Germinal center (tissue), 1 donor: ENCODE data around the gene ABCA12.

Source experiments
- DNase-seq: peaks from one replicate; pipeline ENCODE4 v3.0.0; 2012; ENCODE audit warnings: mixed read lengths, low spot score

The ABCA12 gene

DNA sequence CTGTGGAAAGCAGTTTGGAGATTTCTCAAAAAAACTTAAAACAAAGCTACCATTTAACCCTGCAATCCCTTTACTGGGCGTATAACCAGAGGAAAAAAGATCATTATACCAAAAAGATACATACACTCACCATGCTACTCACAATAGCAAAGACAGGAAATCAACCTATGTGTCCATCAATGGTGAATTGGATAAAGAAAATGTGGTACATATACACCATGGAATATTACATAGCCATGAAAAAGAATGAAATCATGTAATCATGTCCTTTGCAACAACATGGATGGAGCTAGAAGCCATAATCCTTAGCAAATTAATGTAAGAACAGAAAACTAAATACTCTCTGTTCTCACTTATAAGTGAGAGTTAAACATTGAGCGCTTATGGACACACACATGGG lies 18.6 kb downstream of the ABCA12 start:
- no peak for DNase-seq

DNA sequence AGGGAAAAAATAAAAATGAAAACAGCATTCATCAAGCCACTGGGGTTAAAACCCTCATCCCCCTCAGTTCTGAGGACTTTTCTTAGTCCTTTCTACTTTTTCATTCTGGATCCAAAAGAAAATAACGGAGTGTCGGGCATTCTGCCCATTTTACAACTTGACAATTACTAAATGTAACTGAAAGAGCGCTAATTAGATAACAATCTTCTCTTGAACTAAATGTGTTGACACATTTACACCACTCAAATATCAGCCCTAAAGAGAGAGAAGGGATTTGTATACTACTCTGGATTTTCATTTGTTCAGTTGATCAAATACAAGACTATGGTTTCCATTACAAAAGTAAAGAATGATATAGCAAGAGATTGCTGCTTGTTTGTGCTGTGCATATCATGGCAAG lies 27.5 kb downstream of the ABCA12 start:
- DNase-seq, result no peak

GRCh38 chr2:215107216-215108056 lies 31.0 kb downstream of the ABCA12 start:
- no peak for DNase-seq

- no peak for DNase-seq
Observed at GRCh38 chr2:215105607-215106354, 32.6 kb downstream of the ABCA12 start.

DNA sequence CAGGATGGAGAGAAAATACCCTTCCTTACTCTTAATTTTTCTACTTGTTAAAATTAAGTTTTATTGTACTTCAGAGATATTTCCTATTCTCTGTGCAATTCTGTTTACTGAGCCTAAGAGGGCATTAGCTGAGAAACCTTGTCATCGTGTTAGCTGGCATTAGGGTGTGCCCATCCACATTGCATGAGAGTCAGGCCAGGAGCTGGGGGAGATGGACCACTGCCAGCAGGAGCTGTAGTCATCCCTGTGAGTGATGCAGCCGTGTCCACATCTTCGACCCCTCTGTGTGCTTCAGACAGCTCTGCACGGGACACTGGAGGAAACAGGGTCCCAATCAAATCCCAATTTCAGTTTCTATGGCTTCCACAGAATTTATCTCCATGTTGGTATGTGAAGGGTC lies 34.2 kb downstream of the ABCA12 start:
- DNase-seq, result no peak

DNA sequence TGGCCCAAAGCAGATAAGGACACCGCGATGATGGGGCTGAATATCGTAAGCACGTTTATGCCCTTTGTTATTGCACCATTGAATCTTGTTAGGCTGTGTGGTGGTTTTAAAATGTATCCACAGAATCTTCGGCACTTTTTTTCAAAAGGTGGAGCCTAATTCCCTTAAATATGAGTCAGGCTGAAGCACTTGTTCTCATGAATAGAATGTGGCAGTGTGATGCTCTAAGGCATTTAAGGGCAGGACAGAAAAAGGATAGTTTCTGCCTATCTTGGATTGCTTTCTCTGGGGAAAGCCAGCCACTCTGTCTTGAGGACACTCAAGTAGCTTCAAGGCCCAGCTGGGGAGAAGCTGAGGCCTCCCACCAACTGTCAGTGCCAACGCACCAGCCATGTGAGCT lies 39.6 kb downstream of the ABCA12 start:
- no peak for DNase-seq

GRCh38 chr2:215084080-215084479 lies 54.3 kb downstream of the ABCA12 start:
- no peak for DNase-seq

GRCh38 chr2:215083146-215083545 lies 55.3 kb downstream of the ABCA12 start:
- DNase-seq, result no peak

GRCh38 chr2:215082446-215082845 lies 56.0 kb downstream of the ABCA12 start:
- DNase-seq, result no peak

GRCh38 chr2:215080545-215080944 lies 57.9 kb downstream of the ABCA12 start:
- no peak for DNase-seq

GRCh38 chr2:215071676-215072075 lies 66.8 kb downstream of the ABCA12 start:
- no peak for DNase-seq

DNA sequence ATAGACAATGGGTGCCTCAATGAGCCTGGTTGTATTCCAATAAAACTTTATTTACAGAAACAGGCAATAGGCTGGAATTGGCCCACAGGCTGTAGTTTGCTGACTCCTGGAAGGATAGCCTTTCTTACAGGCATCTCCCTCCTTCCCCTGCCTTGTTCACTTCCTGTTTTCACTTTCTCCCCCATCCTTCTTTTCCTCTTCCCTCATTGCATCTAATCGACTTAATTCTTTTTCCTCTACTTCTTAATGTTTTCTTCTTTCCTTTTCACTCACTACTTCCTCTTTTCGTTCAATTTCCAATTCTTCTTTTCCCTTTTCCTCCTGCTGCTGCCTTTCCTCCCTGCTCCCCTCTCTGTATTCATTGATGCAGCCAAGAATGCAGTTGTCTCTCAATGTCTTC lies 70.0 kb downstream of the ABCA12 start:
- DNase-seq, result no peak

- DNase-seq, result no peak
Observed at GRCh38 chr2:215066124-215066523, 72.3 kb downstream of the ABCA12 start.

GRCh38 chr2:215063526-215063925 lies 74.9 kb downstream of the ABCA12 start:
- no peak for DNase-seq

DNA sequence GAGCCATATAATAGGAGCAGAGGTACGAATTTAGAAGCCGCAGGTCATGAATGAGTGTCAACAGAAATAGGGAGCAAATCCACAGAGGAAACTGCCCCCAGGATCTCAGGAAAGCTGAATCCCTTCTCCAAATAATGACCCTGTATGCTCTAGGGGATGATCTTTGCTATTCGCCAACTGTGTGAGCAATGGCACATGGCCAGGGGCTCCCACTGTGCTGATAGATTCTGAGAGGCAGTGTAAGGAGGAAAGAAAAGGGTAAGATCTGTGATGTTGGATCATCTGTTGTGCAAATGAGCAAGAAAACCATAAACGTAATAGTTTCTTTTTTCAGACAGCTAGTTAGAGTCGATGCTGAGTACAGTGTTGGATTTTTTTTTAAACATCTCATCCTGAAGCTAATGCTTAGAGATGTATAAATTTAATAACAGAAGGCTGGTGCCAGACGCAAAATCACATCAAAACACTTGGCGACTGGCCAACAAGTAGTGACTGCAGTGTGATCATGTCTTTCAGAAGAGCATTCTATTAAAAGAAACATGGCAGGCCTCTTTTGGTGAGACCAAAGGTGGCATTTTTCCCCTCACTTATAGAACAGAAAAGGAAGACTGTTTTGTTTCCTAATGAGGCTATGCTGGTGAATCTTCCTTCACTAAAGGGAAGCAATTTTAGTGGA lies 77.4 kb downstream of the ABCA12 start:
- no peak for DNase-seq

GRCh38 chr2:215059724-215060123 lies 78.7 kb downstream of the ABCA12 start:
- DNase-seq, result no peak

DNA sequence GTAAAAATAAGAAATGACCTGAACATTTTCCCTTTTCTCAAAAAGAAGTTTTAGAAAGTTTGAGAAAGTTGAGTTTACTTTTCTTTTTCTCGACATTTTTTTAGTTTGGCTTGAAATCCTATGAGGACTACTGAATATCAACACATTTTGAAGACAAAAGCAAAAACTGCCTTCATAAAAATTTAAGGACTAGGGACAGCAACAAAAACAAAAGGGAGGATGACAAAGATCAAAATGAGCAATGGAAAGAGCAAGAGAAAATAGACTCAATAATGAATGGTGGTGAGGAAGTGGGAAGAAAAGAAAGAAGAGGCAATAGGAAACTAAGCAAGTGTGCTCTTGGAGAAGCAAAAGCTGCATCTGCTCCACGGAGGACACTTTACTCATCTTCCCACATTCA lies 82.5 kb downstream of the ABCA12 start:
- no peak for DNase-seq

- no peak for DNase-seq
Observed at GRCh38 chr2:215052810-215053209, 85.6 kb downstream of the ABCA12 start.

- no peak for DNase-seq
Observed at GRCh38 chr2:215052404-215052803, 86.0 kb downstream of the ABCA12 start.

- no peak for DNase-seq
Observed at GRCh38 chr2:215049341-215049740, 89.1 kb downstream of the ABCA12 start.

DNA sequence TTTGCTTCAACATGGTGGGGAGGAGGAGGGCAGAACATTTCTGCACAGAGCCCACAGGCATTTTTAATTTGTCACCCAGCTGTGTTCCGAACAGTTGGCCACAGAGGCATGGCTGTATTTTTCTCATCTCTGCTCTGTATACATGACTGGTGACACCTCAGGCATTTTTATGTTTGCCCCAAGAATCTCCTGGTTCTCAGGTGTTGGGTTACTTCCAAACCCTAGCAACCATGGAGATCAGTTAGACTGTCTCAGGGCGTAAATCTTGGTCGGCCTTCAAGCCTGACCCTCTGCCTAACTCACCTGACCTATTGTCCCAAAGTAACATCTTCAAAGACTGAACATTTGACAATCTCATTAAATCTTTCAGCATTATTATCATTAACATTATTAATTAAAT lies 100.0 kb downstream of the ABCA12 start:
- no peak for DNase-seq

GRCh38 chr2:215036314-215036713 lies 102.1 kb downstream of the ABCA12 start:
- DNase-seq, result no peak

- DNase-seq, result no peak
Observed at GRCh38 chr2:215034154-215034553, 104.3 kb downstream of the ABCA12 start.
